Astrocyte (in vitro differentiated cells and primary cell): Measurements from ENCODE around the gene SUSD3. TPM values are rescaled to one million over a fixed set of nuclear protein-coding genes. Genes with fewer than 3 reads are reported as not detected.

Source experiments
- DNase-seq: peaks from one replicate; pipeline ENCODE4 v3.0.0-alpha.2; 2010; ENCODE audit warnings: low read depth
- FAIRE-seq: peaks from 2 replicates; lab custom pipeline; 2011; peaks lifted over from hg19 to GRCh38; lab: Jason Lieb, UNC
- H2AFZ ChIP-seq: 2 replicates; pipeline ENCODE4 v1.6.0; 2012; ENCODE audit warnings: low read depth, low read length, inconsistent platforms
- H3K27ac ChIP-seq: 2 replicates; pipeline ENCODE4 v1.5.1; 2011; ENCODE audit warnings: low read depth, low read length, inconsistent platforms
- H3K27me3 ChIP-seq: 2 replicates; pipeline ENCODE4 v1.6.0; 2011; ENCODE audit warnings: low read length, inconsistent platforms; ENCODE audit not compliant: insufficient read depth
- H3K36me3 ChIP-seq: 2 replicates; pipeline ENCODE4 v1.5.1; 2011; ENCODE audit warnings: low read length, inconsistent platforms; ENCODE audit not compliant: insufficient read depth
- H3K4me1 ChIP-seq: 2 replicates; pipeline ENCODE4 v1.5.1; 2011; ENCODE audit warnings: low read length, inconsistent platforms; ENCODE audit not compliant: insufficient read depth
- H3K4me2 ChIP-seq: 2 replicates; pipeline ENCODE4 v1.6.0; 2012; ENCODE audit warnings: low read length, inconsistent platforms
- H3K4me3 ChIP-seq: 2 replicates; pipeline ENCODE4 v1.5.1; 2011; ENCODE audit warnings: low read depth, mild to moderate bottlenecking, low read length, inconsistent platforms; ENCODE audit not compliant: insufficient read depth
- H3K79me2 ChIP-seq: 2 replicates; pipeline ENCODE4 v1.6.0; 2012; ENCODE audit warnings: mild to moderate bottlenecking, low read length, inconsistent platforms; ENCODE audit not compliant: insufficient read depth
- H3K9ac ChIP-seq: 2 replicates; pipeline ENCODE4 v1.6.0; 2012; ENCODE audit warnings: mild to moderate bottlenecking, low read length, inconsistent platforms
- H3K9me3 ChIP-seq: 2 replicates; pipeline ENCODE4 v1.5.1; 2012; ENCODE audit warnings: low read depth, mild to moderate bottlenecking, low read length, inconsistent platforms; ENCODE audit not compliant: insufficient read depth
- H4K20me1 ChIP-seq: 2 replicates; pipeline ENCODE4 v1.6.0; 2012; ENCODE audit warnings: low read length, inconsistent platforms; ENCODE audit not compliant: insufficient read depth
- H3K27ac Mint-ChIP-seq: one replicate; pipeline ENCODE4 v1.8.0; 2021; ENCODE audit warnings: mild to moderate bottlenecking, mixed read lengths; ENCODE audit not compliant: unreplicated experiment
- H3K27me3 Mint-ChIP-seq: one replicate; pipeline ENCODE4 v1.8.0; 2021; ENCODE audit warnings: low read depth, mixed read lengths; ENCODE audit not compliant: unreplicated experiment
- H3K36me3 Mint-ChIP-seq: one replicate; pipeline ENCODE4 v1.8.0; 2021; ENCODE audit warnings: low read depth, mixed read lengths; ENCODE audit not compliant: unreplicated experiment
- H3K4me1 Mint-ChIP-seq: one replicate; pipeline ENCODE4 v1.8.0; 2021; ENCODE audit warnings: low read depth, mixed read lengths; ENCODE audit not compliant: unreplicated experiment
- H3K4me3 Mint-ChIP-seq: one replicate; pipeline ENCODE4 v1.8.0; 2021; ENCODE audit warnings: mild to moderate bottlenecking, moderate library complexity, mixed read lengths; ENCODE audit not compliant: unreplicated experiment
- H3K9me3 Mint-ChIP-seq: one replicate; pipeline ENCODE4 v1.8.0; 2021; ENCODE audit warnings: mild to moderate bottlenecking, mixed read lengths; ENCODE audit not compliant: unreplicated experiment
- CTCF ChIP-seq: IDR thresholded peaks from 2 replicates; pipeline ENCODE4 v1.5.1; 2011; ENCODE audit warnings: low read depth, mild to moderate bottlenecking, inconsistent platforms, low read length, moderate library complexity; ENCODE audit not compliant: insufficient read depth
- EZH2 ChIP-seq: IDR thresholded peaks from 2 replicates; pipeline ENCODE4 v1.6.1; 2012; ENCODE audit warnings: mild to moderate bottlenecking, low read length, inconsistent platforms; ENCODE audit not compliant: insufficient read depth
- total RNA-seq: library from RNA; stranded (reverse); gene quantifications from 2 replicates; pipeline ENCODE4 v1.2.1, GENCODE V29; 2021

Gene SUSD3
- total RNA-seq, 1 donor from 2014 or later = not detected

- DNase-seq = no peak
- no peak overlapping the region for H3K27ac Mint-ChIP-seq
Measured at GRCh38 chr9:93126151-93126781, 67.8 kb downstream of the SUSD3 start.

DNA sequence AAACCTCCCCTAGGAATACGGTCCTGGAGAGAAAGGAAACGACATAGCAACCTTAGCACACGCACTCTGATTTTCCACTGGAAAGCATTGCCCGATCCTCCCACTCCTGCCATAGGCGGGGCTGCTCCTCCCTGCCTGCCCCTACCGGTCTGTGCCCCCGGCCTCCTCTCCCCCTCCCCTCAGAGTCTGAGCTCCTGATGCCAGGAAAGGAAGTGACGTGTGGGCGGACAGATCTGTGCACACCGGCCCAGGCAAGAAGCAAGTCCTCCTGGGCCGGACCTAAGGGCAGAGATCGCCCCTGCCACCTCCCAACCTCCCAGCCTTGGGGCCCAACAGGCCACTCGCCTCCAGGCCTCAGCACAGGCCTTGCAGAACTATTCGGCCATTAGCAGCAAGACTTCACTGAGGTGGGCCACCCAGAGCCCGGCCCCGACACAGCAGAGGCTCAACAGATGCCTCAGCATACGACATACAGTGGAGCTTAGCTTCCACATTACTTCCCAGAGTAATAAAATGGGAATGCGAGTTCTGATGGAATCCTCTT lies 68.4 kb downstream of the SUSD3 start:
- H3K4me3 Mint-ChIP-seq = no peak overlapping the region
- H3K9ac ChIP-seq = no peak overlapping the region
- H3K79me2 ChIP-seq = peaks cover 23% of the 10 kb centered on the region
- no peak overlapping the region for H2AFZ ChIP-seq
- H3K4me1 Mint-ChIP-seq = peaks cover 12% of the 10 kb centered on the region
- H3K4me2 ChIP-seq = peak overlapping the region; percentile 15
- TF ChIP-seq EZH2 (no peak), CTCF (no peak)
- H3K9me3 ChIP-seq = no peaks in the 10 kb centered on the region
- H3K4me3 ChIP-seq = no peak overlapping the region
- H4K20me1 ChIP-seq = peaks cover 56% of the 10 kb centered on the region
- H3K27ac ChIP-seq = no peak overlapping the region
- H3K4me1 ChIP-seq = peaks cover 7% of the 10 kb centered on the region
- no peaks in the 10 kb centered on the region for H3K9me3 Mint-ChIP-seq
- H3K36me3 Mint-ChIP-seq = peaks cover 4% of the 10 kb centered on the region
- H3K27ac Mint-ChIP-seq = peak overlapping the region; percentile 26
- no peaks in the 10 kb centered on the region for H3K27me3 ChIP-seq
- H3K36me3 ChIP-seq = no peaks in the 10 kb centered on the region
- DNase-seq = no peak
- no peak for FAIRE-seq
- H3K27me3 Mint-ChIP-seq = no peaks in the 10 kb centered on the region

More at GRCh38 chr9:93126151-93126781, 67.8 kb downstream of the SUSD3 start:
- no peaks in the 10 kb centered on the region for H3K27me3 Mint-ChIP-seq
- H3K36me3 ChIP-seq = no peaks in the 10 kb centered on the region
- H3K9me3 ChIP-seq = no peaks in the 10 kb centered on the region
- H3K9ac ChIP-seq = no peak overlapping the region
- no peak overlapping the region for H3K4me3 Mint-ChIP-seq
- TF ChIP-seq EZH2 = no peak
- no peak for TF ChIP-seq CTCF
- H3K4me1 ChIP-seq = peaks cover 7% of the 10 kb centered on the region
- H3K27ac ChIP-seq = no peak overlapping the region
- no peaks in the 10 kb centered on the region for H3K9me3 Mint-ChIP-seq
- no peak overlapping the region for H2AFZ ChIP-seq
- no peak overlapping the region for H3K4me2 ChIP-seq
- H3K36me3 Mint-ChIP-seq = peaks cover 4% of the 10 kb centered on the region
- no peak for FAIRE-seq
- no peaks in the 10 kb centered on the region for H3K27me3 ChIP-seq
- peaks cover 50% of the 10 kb centered on the region for H4K20me1 ChIP-seq
- H3K4me1 Mint-ChIP-seq = peaks cover 12% of the 10 kb centered on the region
- peaks cover 17% of the 10 kb centered on the region for H3K79me2 ChIP-seq
- no peak overlapping the region for H3K4me3 ChIP-seq

DNA sequence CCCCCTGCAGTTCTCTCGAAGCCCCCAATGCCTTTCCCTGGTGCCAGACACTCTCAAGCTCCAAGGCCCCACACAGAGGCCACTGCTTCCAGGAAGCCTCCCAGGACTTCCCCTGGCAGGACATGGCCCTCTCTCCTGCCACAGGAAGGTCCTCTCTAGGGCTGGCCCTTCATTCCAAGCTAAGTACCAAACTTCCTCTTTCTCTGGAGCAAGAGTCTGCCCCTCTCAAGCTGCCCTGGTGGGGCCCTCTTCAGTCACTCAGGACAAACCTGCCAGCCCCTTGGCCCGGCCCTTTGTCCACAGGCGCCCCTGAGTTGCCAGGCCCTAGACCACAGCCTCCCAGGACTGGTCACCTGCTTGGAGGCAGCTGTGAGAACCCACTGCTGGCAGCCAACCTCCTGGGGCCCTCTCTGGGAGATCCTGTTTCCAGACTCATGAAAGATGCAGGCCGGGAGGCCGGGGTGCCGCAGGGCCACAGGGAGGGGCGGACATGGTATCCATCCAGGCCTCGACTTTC lies 69.0 kb downstream of the SUSD3 start:
- no peak for DNase-seq
- peaks cover 12% of the 10 kb centered on the region for H3K4me1 Mint-ChIP-seq
- peaks cover 28% of the 10 kb centered on the region for H3K79me2 ChIP-seq
- peak overlapping the region; percentile 26 for H3K27ac Mint-ChIP-seq
- H3K4me3 Mint-ChIP-seq = no peak overlapping the region
- H3K4me1 ChIP-seq = peaks cover 7% of the 10 kb centered on the region
- peaks cover 4% of the 10 kb centered on the region for H3K36me3 Mint-ChIP-seq
- peaks cover 60% of the 10 kb centered on the region for H4K20me1 ChIP-seq
- H3K27me3 Mint-ChIP-seq = no peaks in the 10 kb centered on the region
- no peaks in the 10 kb centered on the region for H3K36me3 ChIP-seq
- H3K4me3 ChIP-seq = no peak overlapping the region
- H3K9ac ChIP-seq = no peak overlapping the region
- no peak overlapping the region for H3K27ac ChIP-seq
- H2AFZ ChIP-seq = no peak overlapping the region
- H3K27me3 ChIP-seq = no peaks in the 10 kb centered on the region
- H3K9me3 Mint-ChIP-seq = no peaks in the 10 kb centered on the region
- no peak for TF ChIP-seq EZH2
- H3K9me3 ChIP-seq = no peaks in the 10 kb centered on the region
- FAIRE-seq = no peak
- peak overlapping the region; percentile 15 for H3K4me2 ChIP-seq
